Activated CD4-positive, alpha-beta memory T cell treated with anti-CD3 and anti-CD28 coated beads for 36 hours (primary cell): ENCODE data around the gene BEND5. TPM values are rescaled to one million over a fixed set of nuclear protein-coding genes. Genes with fewer than 3 reads are reported as not detected.
A peak's percentile ranks its signal among the peaks of the same experiment; 100 is the strongest.

Source experiments
- CTCF ChIA-PET: fragments of 350-600 bp; sonication (Branson Sonifier 250); formaldehyde crosslinking; loops from one replicate; lab custom pipeline; 2021; ENCODE audit warnings: antibody characterized with exemption, inconsistent platforms; lab: Charles Lee
- POLR2A ChIA-PET: fragments of 350-600 bp; sonication (Branson Sonifier 250); formaldehyde crosslinking; loops from one replicate; lab custom pipeline; 2021; ENCODE audit warnings: antibody characterized with exemption; lab: Charles Lee
- DNase-seq: peaks from one replicate; pipeline ENCODE4 v3.0.0-alpha.2; 2020
- H3K27ac Mint-ChIP-seq: one replicate; pipeline ENCODE4 v1.8.0; 2021; ENCODE audit warnings: mixed read lengths
- H3K27me3 Mint-ChIP-seq: one replicate; pipeline ENCODE4 v1.8.0; 2021; ENCODE audit warnings: mixed read lengths
- H3K36me3 Mint-ChIP-seq: one replicate; pipeline ENCODE4 v1.8.0; 2021; ENCODE audit warnings: mixed read lengths
- H3K4me1 Mint-ChIP-seq: one replicate; pipeline ENCODE4 v1.8.0; 2021; ENCODE audit warnings: low read depth, mixed read lengths
- H3K4me3 Mint-ChIP-seq: one replicate; pipeline ENCODE4 v1.8.0; 2021; ENCODE audit warnings: mild to moderate bottlenecking, mixed read lengths
- H3K9me3 Mint-ChIP-seq: one replicate; pipeline ENCODE4 v1.8.0; 2021; ENCODE audit warnings: mixed read lengths
- intact Hi-C: fragments of 100-400 bp; cut with micrococcal nuclease; formaldehyde crosslinking; loops from one replicate; pipeline ENCODE4 v1.15.1; 2023
- total RNA-seq, 2 experiments: library from RNA; stranded (reverse); gene quantifications; one replicate each; pipeline ENCODE4 v1.2.3, GENCODE V29; 2021

The BEND5 gene, protein sequence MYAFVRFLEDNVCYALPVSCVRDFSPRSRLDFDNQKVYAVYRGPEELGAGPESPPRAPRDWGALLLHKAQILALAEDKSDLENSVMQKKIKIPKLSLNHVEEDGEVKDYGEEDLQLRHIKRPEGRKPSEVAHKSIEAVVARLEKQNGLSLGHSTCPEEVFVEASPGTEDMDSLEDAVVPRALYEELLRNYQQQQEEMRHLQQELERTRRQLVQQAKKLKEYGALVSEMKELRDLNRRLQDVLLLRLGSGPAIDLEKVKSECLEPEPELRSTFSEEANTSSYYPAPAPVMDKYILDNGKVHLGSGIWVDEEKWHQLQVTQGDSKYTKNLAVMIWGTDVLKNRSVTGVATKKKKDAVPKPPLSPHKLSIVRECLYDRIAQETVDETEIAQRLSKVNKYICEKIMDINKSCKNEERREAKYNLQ
- 1 to 10 TPM; 1.0 to 2.5 TPM for total RNA-seq

- Mint-ChIP-seq H3K9me3 (no peaks in the 10 kb centered on the region), H3K4me3 (peak within 1 kb of the TSS; percentile 64), H3K27ac (peak within 1 kb of the TSS; percentile 2), H3K4me1 (peaks cover 3% of the 10 kb centered on the region), H3K36me3 (no peaks in the 10 kb centered on the region), H3K27me3 (peaks cover 25% of the 10 kb centered on the region)
- POLR2A ChIA-PET, result no interaction called here
- intact Hi-C loops, result no loop called here
- CTCF ChIA-PET, result no interaction called here
- peak; percentile 25 for DNase-seq
Observed at GRCh38 chr1:48776393-48777218, at the start of gene BEND5. Gene BEND5 (minus strand): TSS chr1:48776891. CDS start chr1:48776831, 60 bp downstream.

GRCh38 chr1:48823168-48823567 is 46.5 kb upstream of the BEND5 start:
- no peak for DNase-seq
- ChIA-PET CTCF (no interaction called here), POLR2A (no interaction called here)
- Mint-ChIP-seq H3K27ac (no peak overlapping the region), H3K27me3 (peaks cover 4% of the 10 kb centered on the region), H3K9me3 (no peaks in the 10 kb centered on the region), H3K36me3 (no peaks in the 10 kb centered on the region), H3K4me1 (no peaks in the 10 kb centered on the region), H3K4me3 (no peak overlapping the region)
- intact Hi-C loops, result no loop called here

- ChIA-PET CTCF (no interaction called here), POLR2A (no interaction called here)
- Mint-ChIP-seq H3K4me3 (no peak overlapping the region), H3K27me3 (peaks cover 2% of the 10 kb centered on the region), H3K27ac (no peak overlapping the region), H3K4me1 (no peaks in the 10 kb centered on the region), H3K36me3 (no peaks in the 10 kb centered on the region), H3K9me3 (no peaks in the 10 kb centered on the region)
- no peak for DNase-seq
- intact Hi-C loops, result no loop called here
Observed at GRCh38 chr1:48820491-48820890, 43.8 kb upstream of the BEND5 start.

- intact Hi-C loops, result no loop called here
- POLR2A ChIA-PET, result no interaction called here
- Mint-ChIP-seq H3K4me3 (no peak overlapping the region), H3K36me3 (no peaks in the 10 kb centered on the region), H3K4me1 (no peaks in the 10 kb centered on the region), H3K27ac (no peak overlapping the region), H3K9me3 (no peaks in the 10 kb centered on the region), H3K27me3 (peaks cover 2% of the 10 kb centered on the region)
- CTCF ChIA-PET, result interaction anchor here (0.8 to 1.3 kb wide), 2 partner anchors 140 to 320 kb away, joined by 3 to 8 read pairs; no protein-coding TSS in a partner anchor
- peak; percentile 40 for DNase-seq
Observed at GRCh38 chr1:48817505-48818114, 40.9 kb upstream of the BEND5 start.

DNA sequence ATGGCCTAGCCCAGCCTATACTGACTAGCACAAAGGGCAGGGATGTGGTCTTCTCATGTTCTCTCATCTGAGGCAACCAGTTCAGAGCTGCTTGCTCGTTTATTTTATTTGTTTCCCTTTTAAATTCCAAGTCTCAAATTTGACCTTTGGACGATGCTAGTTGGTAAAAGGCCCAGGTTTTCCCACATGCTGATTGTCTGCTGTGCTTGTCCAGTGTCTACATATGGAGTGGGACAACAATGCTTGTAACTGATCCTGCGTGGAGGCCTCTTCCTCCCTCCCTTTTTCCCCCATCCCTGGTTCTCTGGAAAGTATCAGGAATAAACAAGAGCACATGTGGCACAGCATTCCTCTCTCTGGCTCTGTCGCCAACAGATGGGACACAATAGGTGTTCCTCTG is 34.0 kb upstream of the BEND5 start:
- Mint-ChIP-seq H3K4me1 (no peaks in the 10 kb centered on the region), H3K27ac (no peak overlapping the region), H3K36me3 (no peaks in the 10 kb centered on the region), H3K9me3 (no peaks in the 10 kb centered on the region), H3K4me3 (no peak overlapping the region), H3K27me3 (peaks cover 1% of the 10 kb centered on the region)
- intact Hi-C loops, result no loop called here
- POLR2A ChIA-PET, result no interaction called here
- CTCF ChIA-PET, result no interaction called here
- no peak for DNase-seq

DNA sequence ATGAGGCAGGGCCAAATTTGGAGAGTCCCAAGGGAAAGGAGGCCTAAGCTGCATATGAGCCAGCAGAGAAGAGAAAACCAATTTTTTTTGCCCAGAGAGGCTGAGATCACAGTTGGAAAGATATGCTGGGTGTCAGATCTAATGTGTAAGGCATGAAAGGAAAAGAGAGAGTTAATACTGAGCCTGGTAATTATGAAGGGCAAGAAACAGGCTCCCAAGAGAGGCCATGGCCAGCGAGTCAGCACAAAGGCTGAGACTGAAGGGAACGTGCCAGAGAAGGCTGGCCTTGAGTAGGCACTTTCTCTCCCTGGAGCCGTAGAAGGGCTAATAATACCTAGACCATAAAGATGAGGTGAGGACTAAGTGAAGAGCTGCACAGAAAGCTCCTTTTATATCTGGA is 31.8 kb upstream of the BEND5 start:
- Mint-ChIP-seq H3K27ac (no peak overlapping the region), H3K4me3 (no peak overlapping the region), H3K36me3 (no peaks in the 10 kb centered on the region), H3K27me3 (peaks cover 1% of the 10 kb centered on the region), H3K9me3 (no peaks in the 10 kb centered on the region), H3K4me1 (no peaks in the 10 kb centered on the region)
- ChIA-PET POLR2A (interaction anchor here (0.6 kb wide), 1 partner anchor 11 kb away, joined by 6 read pairs; no protein-coding TSS in a partner anchor), CTCF (no interaction called here)
- intact Hi-C loops, result no loop called here
- no peak for DNase-seq

DNA sequence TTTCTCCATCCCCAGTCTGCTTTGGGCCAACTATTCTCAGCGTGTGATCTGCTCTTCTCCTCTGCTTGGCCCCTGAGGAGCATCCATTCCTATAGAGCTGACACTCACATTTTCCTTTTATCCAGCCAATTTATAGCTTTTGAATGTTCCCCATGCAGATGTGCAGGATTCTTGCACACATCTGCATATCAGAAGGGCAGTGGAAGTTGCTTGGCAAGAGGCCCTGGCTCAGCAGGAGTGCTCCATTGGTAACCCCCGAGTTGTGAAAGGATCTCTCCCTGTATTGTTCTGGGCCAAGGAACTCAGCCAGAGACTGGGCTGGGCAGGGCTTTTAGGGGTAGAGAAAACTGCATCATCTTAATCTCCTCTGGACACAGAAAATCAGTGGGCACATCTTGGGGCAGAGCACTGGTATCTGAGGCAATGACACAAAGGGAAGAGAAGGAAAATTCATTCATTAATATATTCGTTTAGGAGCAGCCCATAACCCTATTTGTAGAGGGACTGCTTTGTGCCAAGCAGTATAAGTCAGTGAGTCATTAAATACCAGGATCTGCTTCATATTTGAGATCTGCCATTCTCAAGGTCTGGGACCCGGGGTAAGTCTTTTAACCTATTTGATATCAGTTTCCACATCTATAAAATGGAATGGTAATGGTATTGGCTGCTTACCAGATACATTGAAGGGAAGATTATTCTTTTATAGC is 31.0 kb upstream of the BEND5 start:
- CTCF ChIA-PET, result no interaction called here

DNA sequence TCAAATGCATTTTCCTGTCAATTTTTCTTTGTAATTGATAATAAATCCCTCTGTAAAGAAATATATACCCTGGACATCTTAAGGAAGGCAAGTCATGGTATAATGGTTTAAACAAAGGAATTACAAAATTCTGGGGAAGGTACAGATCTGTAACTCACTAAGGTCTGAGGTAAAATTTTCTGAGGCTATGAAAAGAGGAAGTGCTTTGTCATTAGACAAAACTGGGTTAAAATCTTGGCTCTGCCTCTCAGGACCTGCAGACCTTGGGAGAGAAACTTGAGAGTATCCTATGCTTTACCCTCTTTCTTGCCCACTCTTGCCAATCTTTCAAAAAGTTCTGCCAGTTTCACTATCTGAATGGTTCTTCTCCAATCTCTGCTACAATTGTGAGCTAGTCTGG is 26.8 kb upstream of the BEND5 start:
- no peak overlapping the region for H3K27ac Mint-ChIP-seq

More for the DNA sequence above, 31.0 kb upstream of the BEND5 start:
- intact Hi-C loops, result no loop called here
- Mint-ChIP-seq H3K4me1 (no peaks in the 10 kb centered on the region), H3K27ac (no peak overlapping the region), H3K9me3 (no peaks in the 10 kb centered on the region), H3K27me3 (peaks cover 1% of the 10 kb centered on the region), H3K36me3 (no peaks in the 10 kb centered on the region), H3K4me3 (no peak overlapping the region)
- no peak for DNase-seq
- POLR2A ChIA-PET, result no interaction called here

GRCh38 chr1:48794816-48795215 is 18.1 kb upstream of the BEND5 start:
- H3K27me3 Mint-ChIP-seq, result no peaks in the 10 kb centered on the region
- H3K27ac Mint-ChIP-seq, result no peak overlapping the region
- intact Hi-C loops, result no loop called here
- ChIA-PET CTCF (no interaction called here), POLR2A (no interaction called here)
- no peak for DNase-seq
- H3K36me3 Mint-ChIP-seq, result no peaks in the 10 kb centered on the region
- no peaks in the 10 kb centered on the region for H3K9me3 Mint-ChIP-seq
- H3K4me3 Mint-ChIP-seq, result no peak overlapping the region
- no peaks in the 10 kb centered on the region for H3K4me1 Mint-ChIP-seq

More for the DNA sequence above, 26.8 kb upstream of the BEND5 start:
- no peak overlapping the region for H3K4me3 Mint-ChIP-seq
- intact Hi-C loops, result no loop called here
- POLR2A ChIA-PET, result no interaction called here
- H3K36me3 Mint-ChIP-seq, result no peaks in the 10 kb centered on the region
- DNase-seq, result no peak
- no peaks in the 10 kb centered on the region for H3K9me3 Mint-ChIP-seq
- no peaks in the 10 kb centered on the region for H3K4me1 Mint-ChIP-seq
- CTCF ChIA-PET, result no interaction called here
- peaks cover 7% of the 10 kb centered on the region for H3K27me3 Mint-ChIP-seq

- Mint-ChIP-seq H3K4me1 (no peaks in the 10 kb centered on the region), H3K36me3 (no peaks in the 10 kb centered on the region), H3K27ac (no peak overlapping the region), H3K9me3 (no peaks in the 10 kb centered on the region), H3K27me3 (no peaks in the 10 kb centered on the region), H3K4me3 (no peak overlapping the region)
- ChIA-PET POLR2A (no interaction called here), CTCF (no interaction called here)
- intact Hi-C loops, result no loop called here
- no peak for DNase-seq
Observed at GRCh38 chr1:48793863-48794262, 17.2 kb upstream of the BEND5 start.

DNA sequence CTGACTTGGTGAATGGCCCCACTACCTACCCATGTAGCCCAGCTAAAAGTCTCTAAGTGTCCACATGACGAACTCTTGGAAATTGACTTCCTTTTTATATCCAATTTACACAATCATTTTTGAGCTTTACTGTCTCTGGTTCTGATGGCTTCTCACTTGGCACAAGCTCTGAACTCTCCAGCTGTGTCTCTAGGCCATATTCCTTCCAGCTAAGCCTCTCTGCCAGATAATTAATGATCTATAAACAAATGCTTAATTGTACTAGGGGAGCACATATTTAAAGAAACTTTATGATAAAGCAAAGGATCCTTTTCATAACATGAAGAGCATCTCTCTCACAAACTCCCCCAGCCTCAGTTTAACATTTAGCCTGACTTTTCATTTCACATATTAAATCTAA is 16.3 kb upstream of the BEND5 start:
- Mint-ChIP-seq H3K36me3 (no peaks in the 10 kb centered on the region), H3K4me3 (no peak overlapping the region), H3K27ac (no peak overlapping the region), H3K27me3 (no peaks in the 10 kb centered on the region), H3K9me3 (no peaks in the 10 kb centered on the region), H3K4me1 (no peaks in the 10 kb centered on the region)
- ChIA-PET CTCF (no interaction called here), POLR2A (no interaction called here)
- intact Hi-C loops, result no loop called here
- no peak for DNase-seq

GRCh38 chr1:48790397-48790796 is 13.7 kb upstream of the BEND5 start:
- no peak overlapping the region for H3K4me3 Mint-ChIP-seq
- no peaks in the 10 kb centered on the region for H3K36me3 Mint-ChIP-seq
- no peaks in the 10 kb centered on the region for H3K9me3 Mint-ChIP-seq
- POLR2A ChIA-PET, result no interaction called here
- no peak for DNase-seq
- no peaks in the 10 kb centered on the region for H3K4me1 Mint-ChIP-seq
- intact Hi-C loops, result no loop called here
- CTCF ChIA-PET, result no interaction called here
- no peaks in the 10 kb centered on the region for H3K27me3 Mint-ChIP-seq
- no peak overlapping the region for H3K27ac Mint-ChIP-seq
